D721Med (cell line): ENCODE data around the gene GSG1L.

ENCODE experiments used
- DNase-seq: peaks from one replicate; pipeline ENCODE4 v3.0.0; 2011; ENCODE audit warnings: low spot score; ENCODE audit not compliant: insufficient read length
- FAIRE-seq: peaks from 2 replicates; lab custom pipeline; 2011; peaks lifted over from hg19 to GRCh38; lab: Jason Lieb, UNC
- TF ChIP-seq, protein P1 (sequence below): IDR thresholded peaks from 2 replicates; pipeline ENCODE4 v1.5.1; 2012; ENCODE audit warnings: mild to moderate bottlenecking, control low read depth; ENCODE audit not compliant: insufficient read depth; ENCODE audit errors: missing control alignments

The GSG1L gene

DNA sequence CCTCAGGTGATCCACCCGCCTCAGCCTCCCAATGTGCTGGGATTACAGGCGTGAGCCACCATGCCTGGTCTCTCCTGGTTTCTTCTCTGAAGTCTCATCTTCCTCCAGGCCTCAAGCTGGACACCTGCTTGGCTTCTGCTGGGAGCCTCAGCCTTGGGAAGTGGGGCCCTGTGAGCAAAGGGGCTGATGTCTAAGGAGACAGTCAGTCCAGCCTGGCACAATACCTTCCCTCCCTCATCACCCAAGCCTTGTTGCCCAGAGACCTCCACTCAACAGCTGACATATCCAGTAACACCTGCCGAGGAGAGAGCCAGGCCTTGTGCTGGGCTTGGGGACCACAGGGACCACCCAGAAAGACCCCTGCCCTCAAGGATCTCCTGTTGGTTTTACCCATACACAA is 251.6 kb downstream of the GSG1L start:
- DNase-seq (no peak), FAIRE-seq (no peak)
- TF ChIP-seq, protein P1, sequence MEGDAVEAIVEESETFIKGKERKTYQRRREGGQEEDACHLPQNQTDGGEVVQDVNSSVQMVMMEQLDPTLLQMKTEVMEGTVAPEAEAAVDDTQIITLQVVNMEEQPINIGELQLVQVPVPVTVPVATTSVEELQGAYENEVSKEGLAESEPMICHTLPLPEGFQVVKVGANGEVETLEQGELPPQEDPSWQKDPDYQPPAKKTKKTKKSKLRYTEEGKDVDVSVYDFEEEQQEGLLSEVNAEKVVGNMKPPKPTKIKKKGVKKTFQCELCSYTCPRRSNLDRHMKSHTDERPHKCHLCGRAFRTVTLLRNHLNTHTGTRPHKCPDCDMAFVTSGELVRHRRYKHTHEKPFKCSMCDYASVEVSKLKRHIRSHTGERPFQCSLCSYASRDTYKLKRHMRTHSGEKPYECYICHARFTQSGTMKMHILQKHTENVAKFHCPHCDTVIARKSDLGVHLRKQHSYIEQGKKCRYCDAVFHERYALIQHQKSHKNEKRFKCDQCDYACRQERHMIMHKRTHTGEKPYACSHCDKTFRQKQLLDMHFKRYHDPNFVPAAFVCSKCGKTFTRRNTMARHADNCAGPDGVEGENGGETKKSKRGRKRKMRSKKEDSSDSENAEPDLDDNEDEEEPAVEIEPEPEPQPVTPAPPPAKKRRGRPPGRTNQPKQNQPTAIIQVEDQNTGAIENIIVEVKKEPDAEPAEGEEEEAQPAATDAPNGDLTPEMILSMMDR: no peak

DNA sequence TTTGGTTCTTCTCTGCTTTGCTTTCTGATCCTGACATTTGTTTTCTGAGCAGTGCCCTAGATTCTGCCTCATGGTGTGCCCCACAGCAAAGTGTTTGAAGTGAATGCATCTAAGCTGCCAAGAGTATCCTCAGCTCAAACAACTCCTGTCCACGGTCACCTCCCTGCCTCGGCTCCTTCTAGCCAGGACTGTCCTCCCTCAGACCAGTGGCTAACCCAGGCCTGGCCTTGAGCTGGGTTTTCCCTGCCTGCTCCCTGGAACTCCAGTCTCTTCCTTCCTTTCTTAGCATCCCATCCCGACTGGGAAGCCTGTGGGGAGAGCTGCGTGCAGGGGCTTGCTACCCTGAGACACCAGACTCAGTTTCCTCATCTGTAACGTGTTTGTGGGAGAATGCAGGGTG is 256.5 kb downstream of the GSG1L start:
- FAIRE-seq (no peak), DNase-seq (no peak)
- TF ChIP-seq, protein P1: no peak

DNA sequence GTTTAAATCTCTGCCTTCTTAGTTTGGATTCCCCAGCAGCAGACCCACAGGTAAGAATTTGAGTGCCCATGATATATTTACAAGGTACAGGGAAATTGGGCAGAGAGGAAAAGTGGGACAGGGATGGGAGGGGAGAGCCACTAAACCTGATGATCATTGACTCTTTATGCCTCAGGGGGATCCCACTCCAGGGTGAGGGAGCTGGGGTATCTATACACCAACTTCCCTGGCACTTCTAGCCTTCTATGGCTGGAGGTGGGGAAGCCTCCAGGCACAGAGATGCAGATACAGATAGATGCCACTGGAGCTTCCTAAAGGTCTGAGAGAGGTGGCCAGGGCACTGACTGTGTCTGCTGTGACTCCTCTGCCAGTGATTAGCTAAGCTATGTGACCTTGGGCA is 257.1 kb downstream of the GSG1L start:
- FAIRE-seq (no peak), DNase-seq (no peak)
- TF ChIP-seq, protein P1: no peak

DNA sequence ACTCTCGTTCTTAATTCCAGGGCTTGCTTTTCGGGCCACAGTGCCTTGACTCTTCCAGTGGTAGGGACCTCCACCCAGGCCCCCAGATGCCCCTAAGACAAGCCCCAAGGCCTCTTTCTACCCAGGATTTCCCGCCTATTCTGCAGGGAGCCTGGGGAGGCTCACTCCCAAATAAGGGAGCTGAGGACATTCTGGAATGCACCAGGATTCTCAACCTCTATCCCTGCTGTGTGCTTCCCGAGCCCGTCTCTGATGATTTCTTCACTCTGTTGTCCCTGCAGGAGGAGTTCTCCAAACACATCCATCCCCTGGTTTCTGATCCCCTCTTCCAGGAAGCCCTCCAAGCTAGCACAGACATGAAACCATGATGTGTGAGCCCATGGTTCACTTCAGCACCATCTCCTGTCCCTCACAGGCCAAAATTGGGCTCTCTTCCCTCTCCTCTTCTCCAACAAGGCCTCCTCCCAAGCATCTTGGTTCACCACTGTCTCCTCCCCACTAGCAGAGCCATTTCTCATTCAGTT is 257.6 kb downstream of the GSG1L start:
- no peak for FAIRE-seq
- TF ChIP-seq, protein P1: no peak
- DNase-seq: no peak

DNA sequence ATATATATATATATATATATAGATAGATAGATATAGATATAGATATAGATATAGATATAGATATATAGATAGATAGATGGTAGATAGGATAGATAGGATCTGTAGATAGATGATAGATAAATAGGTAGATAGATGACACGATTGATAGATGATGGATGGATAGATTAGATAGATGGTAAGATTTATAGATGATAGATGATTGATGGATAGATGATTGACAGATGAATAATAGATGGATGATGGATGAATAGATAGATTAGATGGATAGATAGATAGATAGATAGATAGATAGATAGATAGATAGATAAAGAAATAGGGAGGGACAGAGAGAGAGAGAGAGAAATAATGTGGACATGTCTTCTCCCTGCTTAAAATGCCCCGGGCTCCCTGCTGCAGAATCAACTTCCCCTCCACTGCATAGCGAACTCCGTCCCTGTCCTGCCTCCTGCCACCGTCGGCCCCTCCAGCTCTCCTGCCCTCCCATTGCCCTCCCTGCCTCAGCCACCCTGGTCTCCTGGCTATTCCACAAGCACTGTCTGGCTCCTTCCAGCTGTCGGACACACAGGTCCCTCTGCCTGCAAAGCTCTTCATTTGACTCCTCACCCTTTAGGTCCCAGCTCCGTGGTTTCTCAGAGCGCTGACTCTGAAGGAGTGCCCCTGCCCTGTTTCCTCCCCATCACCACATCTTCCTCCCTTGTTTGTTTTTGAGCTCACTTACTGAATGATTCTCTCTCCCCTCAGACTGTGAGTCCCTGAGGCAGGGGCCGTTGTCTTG is 259.6 kb downstream of the GSG1L start:
- TF ChIP-seq, protein P1: no peak
- DNase-seq: no peak
- FAIRE-seq: no peak

DNA sequence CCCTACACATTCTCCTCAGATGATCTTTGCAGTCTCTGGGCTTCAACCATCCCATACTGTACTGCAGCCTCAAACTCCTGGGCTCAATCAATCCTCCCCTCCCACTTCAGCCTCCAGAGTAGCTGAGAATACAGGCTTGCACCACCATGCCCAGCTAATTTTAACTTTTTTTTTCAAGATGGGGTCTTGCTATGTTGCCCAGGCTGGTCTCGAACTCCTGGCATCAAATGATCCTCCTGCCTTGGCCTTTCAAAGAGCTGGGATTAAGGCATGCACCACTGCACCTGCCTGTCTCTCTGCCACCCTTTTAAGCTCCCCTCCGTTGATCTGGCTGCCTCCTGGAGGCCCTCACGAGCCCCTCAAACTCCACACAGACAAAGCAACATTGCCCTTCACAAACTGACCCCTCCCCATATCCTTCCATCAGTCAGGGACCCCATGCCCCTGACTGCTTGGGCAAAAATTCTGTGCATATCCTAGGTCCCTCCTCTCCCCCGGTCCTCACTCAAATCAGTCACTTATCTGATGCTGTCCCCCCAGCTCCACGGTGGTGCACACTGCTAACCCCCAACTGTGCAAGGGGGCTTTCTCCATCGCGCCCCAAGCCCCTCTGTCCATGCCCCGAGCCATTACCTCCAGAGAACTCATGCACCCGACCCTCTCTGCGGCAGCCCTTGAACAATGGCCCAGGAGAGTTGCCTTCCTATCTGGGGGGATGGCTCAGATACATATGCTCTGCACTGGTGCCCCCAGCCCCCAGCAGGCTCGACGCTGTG is 260.7 kb downstream of the GSG1L start:
- TF ChIP-seq, protein P1: no peak
- FAIRE-seq (no peak), DNase-seq (no peak)
